Colon (tissue), 2 donors: ENCODE results near the gene TSHR.

Experiments used
- FAIRE-seq: peaks from 2 replicates; lab custom pipeline; 2012; peaks lifted over from hg19 to GRCh38; lab: Jason Lieb, UNC
- donor health status: control.
- donor health status: control.

The TSHR gene

GRCh38 chr14:81138429-81138828, 183.0 kb downstream of the TSHR start:
- no peak for FAIRE-seq

- FAIRE-seq: no peak
Observed at GRCh38 chr14:81141426-81141825, 186.0 kb downstream of the TSHR start.

GRCh38 chr14:81143793-81144192, 188.4 kb downstream of the TSHR start:
- no peak for FAIRE-seq

- FAIRE-seq: no peak
Observed at GRCh38 chr14:81144824-81145603, 189.6 kb downstream of the TSHR start.

GRCh38 chr14:81147140-81147897, 191.9 kb downstream of the TSHR start:
- no peak for FAIRE-seq

- no peak for FAIRE-seq
Observed at GRCh38 chr14:81148635-81149034, 193.2 kb downstream of the TSHR start.

- no peak for FAIRE-seq
Observed at GRCh38 chr14:81153187-81153586, 197.8 kb downstream of the TSHR start.

- FAIRE-seq: no peak
Observed at GRCh38 chr14:81157431-81157830, 202.0 kb downstream of the TSHR start.

- no peak for FAIRE-seq
Observed at GRCh38 chr14:81161088-81161487, 205.7 kb downstream of the TSHR start.

GRCh38 chr14:81161749-81162148, 206.3 kb downstream of the TSHR start:
- no peak for FAIRE-seq

- FAIRE-seq: no peak
Observed at GRCh38 chr14:81162941-81163340, 207.5 kb downstream of the TSHR start.

GRCh38 chr14:81164167-81164774, 208.8 kb downstream of the TSHR start:
- FAIRE-seq: no peak

GRCh38 chr14:81165188-81165587, 209.8 kb downstream of the TSHR start:
- no peak for FAIRE-seq

GRCh38 chr14:81166121-81166520, 210.7 kb downstream of the TSHR start:
- FAIRE-seq: no peak

- no peak for FAIRE-seq
Observed at GRCh38 chr14:81169267-81169666, 213.8 kb downstream of the TSHR start.

GRCh38 chr14:81169711-81170103, 214.3 kb downstream of the TSHR start:
- no peak for FAIRE-seq

GRCh38 chr14:81170104-81170828, 214.8 kb downstream of the TSHR start:
- FAIRE-seq: no peak

GRCh38 chr14:81170829-81171195, 215.4 kb downstream of the TSHR start:
- FAIRE-seq: no peak

GRCh38 chr14:81172353-81172752, 216.9 kb downstream of the TSHR start:
- no peak for FAIRE-seq

GRCh38 chr14:81172881-81173280, 217.5 kb downstream of the TSHR start:
- FAIRE-seq: no peak

GRCh38 chr14:81176241-81176640, 220.8 kb downstream of the TSHR start:
- FAIRE-seq: peak; percentile 31

- FAIRE-seq: no peak
Observed at GRCh38 chr14:81177225-81177624, 221.8 kb downstream of the TSHR start.

- FAIRE-seq: no peak
Observed at GRCh38 chr14:81178063-81178462, 222.6 kb downstream of the TSHR start.
